ENCODE data around the gene SLC44A1.

DNA sequence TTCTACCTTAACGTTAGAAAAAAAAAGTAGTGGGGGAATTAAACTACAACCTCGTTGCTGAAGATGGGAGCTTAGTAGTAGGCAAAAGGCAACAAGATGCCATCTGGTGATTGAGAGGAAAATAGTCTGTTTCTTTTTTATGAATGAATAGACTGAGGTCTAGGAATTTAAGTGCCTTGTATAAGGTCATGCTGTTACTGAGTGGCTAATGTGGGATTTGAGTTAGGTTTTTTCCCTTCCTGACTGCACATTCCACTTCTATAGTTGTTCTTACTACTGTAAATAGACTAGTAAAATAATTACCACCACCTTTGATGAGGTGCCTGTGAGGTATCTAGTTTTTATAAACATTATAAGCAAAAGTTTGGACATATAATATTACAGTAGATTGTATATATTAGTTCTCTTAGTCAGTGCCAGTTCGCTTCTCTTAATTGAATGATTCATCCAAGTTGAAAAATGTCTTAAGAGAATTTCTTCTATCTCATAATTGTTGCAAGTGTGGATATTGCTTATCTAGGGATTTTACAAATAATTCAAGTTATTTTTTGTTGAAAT, 222.5 kb downstream of the SLC44A1 start:
- TF ChIP-seq, protein P1, sequence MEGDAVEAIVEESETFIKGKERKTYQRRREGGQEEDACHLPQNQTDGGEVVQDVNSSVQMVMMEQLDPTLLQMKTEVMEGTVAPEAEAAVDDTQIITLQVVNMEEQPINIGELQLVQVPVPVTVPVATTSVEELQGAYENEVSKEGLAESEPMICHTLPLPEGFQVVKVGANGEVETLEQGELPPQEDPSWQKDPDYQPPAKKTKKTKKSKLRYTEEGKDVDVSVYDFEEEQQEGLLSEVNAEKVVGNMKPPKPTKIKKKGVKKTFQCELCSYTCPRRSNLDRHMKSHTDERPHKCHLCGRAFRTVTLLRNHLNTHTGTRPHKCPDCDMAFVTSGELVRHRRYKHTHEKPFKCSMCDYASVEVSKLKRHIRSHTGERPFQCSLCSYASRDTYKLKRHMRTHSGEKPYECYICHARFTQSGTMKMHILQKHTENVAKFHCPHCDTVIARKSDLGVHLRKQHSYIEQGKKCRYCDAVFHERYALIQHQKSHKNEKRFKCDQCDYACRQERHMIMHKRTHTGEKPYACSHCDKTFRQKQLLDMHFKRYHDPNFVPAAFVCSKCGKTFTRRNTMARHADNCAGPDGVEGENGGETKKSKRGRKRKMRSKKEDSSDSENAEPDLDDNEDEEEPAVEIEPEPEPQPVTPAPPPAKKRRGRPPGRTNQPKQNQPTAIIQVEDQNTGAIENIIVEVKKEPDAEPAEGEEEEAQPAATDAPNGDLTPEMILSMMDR (IDR thresholded peaks at IDR 0.05) = no peak
- TF ChIP-seq POLR2AphosphoS5 (IDR thresholded peaks at IDR 0.05) (no peak), EP300 (IDR thresholded peaks at IDR 0.05) (no peak), POLR2A (IDR thresholded peaks at IDR 0.05) (no peak)

Data from upper lobe of left lung (tissue), 4 donors.